ENCODE data around the gene SAYSD1.

SAYSD1 gene

DNA sequence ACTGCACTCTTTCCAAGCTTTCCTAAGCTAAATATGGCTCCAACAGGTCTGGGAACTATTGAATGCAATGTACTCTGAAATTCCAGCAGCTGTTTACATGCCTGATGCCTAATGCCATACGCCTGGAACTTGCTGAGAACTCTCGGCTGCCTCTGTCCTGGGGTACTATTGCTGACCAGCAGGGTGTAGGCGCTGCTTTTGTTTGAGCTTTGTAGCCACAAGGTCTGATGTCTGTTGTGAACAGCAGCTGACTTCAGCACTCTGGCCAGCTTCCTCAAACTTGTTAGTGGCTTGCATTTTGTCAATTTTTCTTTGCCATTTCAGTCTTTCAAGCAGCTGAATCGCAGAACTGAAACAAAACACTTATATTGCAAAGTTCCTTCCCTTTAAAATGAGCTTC is 26.7 kb downstream of the SAYSD1 start:
- Histone ChIP-seq H3K27ac (no peak overlapping the region), H3K36me3 (no peaks in the 10 kb centered on the region), H3K4me3 (ENCODE audit: low read depth in 1 of 2, low read length in 1 of 2) (no peak overlapping the region), H3K27me3 (peaks cover 90% of the 10 kb centered on the region), H3K9me3 (no peaks in the 10 kb centered on the region), H3K4me1 (ENCODE audit: control insufficient read depth in 1 of 2, insufficient read depth in 1 of 2, low read depth in 1 of 2, low read length in 1 of 2) (no peaks in the 10 kb centered on the region)
- TF ChIP-seq, protein P1, sequence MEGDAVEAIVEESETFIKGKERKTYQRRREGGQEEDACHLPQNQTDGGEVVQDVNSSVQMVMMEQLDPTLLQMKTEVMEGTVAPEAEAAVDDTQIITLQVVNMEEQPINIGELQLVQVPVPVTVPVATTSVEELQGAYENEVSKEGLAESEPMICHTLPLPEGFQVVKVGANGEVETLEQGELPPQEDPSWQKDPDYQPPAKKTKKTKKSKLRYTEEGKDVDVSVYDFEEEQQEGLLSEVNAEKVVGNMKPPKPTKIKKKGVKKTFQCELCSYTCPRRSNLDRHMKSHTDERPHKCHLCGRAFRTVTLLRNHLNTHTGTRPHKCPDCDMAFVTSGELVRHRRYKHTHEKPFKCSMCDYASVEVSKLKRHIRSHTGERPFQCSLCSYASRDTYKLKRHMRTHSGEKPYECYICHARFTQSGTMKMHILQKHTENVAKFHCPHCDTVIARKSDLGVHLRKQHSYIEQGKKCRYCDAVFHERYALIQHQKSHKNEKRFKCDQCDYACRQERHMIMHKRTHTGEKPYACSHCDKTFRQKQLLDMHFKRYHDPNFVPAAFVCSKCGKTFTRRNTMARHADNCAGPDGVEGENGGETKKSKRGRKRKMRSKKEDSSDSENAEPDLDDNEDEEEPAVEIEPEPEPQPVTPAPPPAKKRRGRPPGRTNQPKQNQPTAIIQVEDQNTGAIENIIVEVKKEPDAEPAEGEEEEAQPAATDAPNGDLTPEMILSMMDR (IDR thresholded peaks at IDR 0.05), result no peak

DNA sequence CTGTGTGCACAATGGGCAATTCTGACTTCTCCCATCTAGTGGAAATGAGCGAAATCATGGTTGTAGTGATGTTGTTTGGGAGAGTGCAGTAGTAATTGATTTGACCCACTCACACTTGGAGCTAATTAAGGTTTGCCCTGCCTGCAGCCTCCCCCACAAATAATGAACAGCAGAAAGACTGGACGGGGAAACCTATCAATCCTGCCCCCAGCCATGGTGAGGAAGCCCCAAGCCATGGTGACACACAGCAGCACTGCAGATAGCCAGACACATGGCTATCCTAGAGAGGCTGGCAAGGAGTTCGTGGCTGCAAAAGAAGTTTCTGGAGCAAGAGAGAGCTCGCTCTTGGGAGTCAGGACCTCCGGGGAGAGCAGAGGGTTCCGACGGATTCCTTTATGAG is 27.8 kb downstream of the SAYSD1 start:
- TF ChIP-seq, protein P1 (IDR thresholded peaks at IDR 0.05), result no peak
- H3K9me3 ChIP-seq, result no peaks in the 10 kb centered on the region
- no peaks in the 10 kb centered on the region for H3K36me3 ChIP-seq
- H3K4me1 ChIP-seq (ENCODE audit: control insufficient read depth in 1 of 2, insufficient read depth in 1 of 2, low read depth in 1 of 2, low read length in 1 of 2), result no peaks in the 10 kb centered on the region
- H3K4me3 ChIP-seq (ENCODE audit: low read depth in 1 of 2, low read length in 1 of 2), result no peak overlapping the region
- peaks cover 88% of the 10 kb centered on the region for H3K27me3 ChIP-seq
- H3K27ac ChIP-seq, result no peak overlapping the region

DNA sequence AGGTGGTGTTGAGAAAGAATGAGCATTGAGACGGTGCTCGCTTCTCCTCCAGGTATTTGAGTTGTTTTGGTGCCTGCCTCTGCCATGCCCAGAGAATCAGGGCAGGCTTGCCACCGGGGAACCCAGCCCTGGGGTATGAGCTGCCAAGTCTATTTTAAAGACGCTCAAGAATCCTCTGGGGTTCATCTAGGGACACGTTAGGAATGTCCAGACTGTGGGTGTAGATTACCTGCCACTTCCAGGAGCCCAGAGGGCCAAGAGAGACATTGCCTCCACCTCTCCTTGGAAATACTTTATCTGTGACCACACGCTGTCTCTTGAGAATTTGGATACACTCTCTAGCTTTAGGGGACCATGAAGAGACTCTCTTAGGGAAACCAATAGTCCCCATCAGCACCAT is 28.3 kb downstream of the SAYSD1 start:
- H3K4me3 ChIP-seq (ENCODE audit: low read depth in 1 of 2, low read length in 1 of 2), result no peak overlapping the region
- peaks cover 85% of the 10 kb centered on the region for H3K27me3 ChIP-seq
- no peak overlapping the region for H3K27ac ChIP-seq
- no peaks in the 10 kb centered on the region for H3K4me1 ChIP-seq (ENCODE audit: control insufficient read depth in 1 of 2, insufficient read depth in 1 of 2, low read depth in 1 of 2, low read length in 1 of 2)
- no peaks in the 10 kb centered on the region for H3K36me3 ChIP-seq
- no peaks in the 10 kb centered on the region for H3K9me3 ChIP-seq
- TF ChIP-seq, protein P1 (IDR thresholded peaks at IDR 0.05), result no peak

DNA sequence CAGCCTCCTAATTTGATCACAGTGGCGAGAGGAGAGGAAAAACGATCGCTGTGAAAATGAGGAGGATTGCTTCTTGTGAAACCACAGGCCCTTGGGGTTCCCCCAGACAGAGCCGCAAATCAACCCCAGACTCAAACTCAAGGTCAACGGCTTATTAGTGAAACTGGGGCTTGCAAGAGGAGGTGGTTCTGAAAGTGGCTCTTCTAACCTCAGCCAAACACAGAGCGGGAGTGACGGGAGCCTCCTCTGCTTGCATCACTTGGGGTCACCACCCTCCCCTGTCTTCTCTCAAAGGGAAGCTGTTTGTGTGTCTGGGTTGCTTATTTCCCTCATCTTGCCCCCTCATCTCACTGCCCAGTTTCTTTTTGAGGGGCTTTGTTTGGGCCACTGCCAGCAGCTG is 28.7 kb downstream of the SAYSD1 start:
- no peaks in the 10 kb centered on the region for H3K4me1 ChIP-seq (ENCODE audit: control insufficient read depth in 1 of 2, insufficient read depth in 1 of 2, low read depth in 1 of 2, low read length in 1 of 2)
- H3K27me3 ChIP-seq, result peaks cover 81% of the 10 kb centered on the region
- H3K36me3 ChIP-seq, result no peaks in the 10 kb centered on the region
- no peaks in the 10 kb centered on the region for H3K9me3 ChIP-seq
- TF ChIP-seq, protein P1 (IDR thresholded peaks at IDR 0.05), result no peak
- no peak overlapping the region for H3K4me3 ChIP-seq (ENCODE audit: low read depth in 1 of 2, low read length in 1 of 2)
- H3K27ac ChIP-seq, result no peak overlapping the region

DNA sequence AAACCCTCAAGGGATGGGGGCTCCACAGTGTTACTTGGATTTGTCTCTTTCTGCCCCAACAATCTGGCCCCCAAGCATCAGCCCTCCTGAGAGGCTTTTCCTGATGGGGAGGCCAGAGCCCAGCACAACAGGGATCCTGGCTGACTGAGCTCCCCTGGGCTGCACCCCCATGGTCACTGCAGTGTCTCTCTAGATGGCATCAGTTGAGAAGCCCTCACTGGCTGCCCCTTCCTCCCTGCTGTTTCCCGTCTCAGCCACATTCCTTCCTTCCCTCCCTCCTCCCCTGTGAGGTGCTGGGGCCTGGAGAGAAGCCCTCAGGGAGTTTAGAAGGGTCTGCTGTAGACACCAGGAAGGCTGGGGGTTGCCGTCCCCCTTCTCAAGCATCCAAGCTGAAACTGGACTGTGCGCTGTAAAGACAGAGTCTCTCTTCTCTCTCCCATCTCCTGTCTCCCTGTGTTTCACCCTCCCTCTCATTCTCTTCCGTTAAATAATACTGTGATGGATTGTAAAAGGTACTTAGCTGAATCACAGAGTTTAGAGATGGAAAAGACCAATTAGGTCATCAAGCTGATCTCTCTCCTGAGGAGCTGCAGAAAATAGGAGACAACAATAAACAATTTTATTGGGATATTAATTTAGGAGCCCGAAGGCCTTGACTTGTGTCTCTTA is 29.7 kb downstream of the SAYSD1 start:
- TF ChIP-seq, protein P1 (IDR thresholded peaks at IDR 0.05), result no peak
- Histone ChIP-seq H3K36me3 (no peaks in the 10 kb centered on the region), H3K27ac (no peak overlapping the region), H3K4me1 (ENCODE audit: control insufficient read depth in 1 of 2, insufficient read depth in 1 of 2, low read depth in 1 of 2, low read length in 1 of 2) (no peaks in the 10 kb centered on the region), H3K9me3 (no peaks in the 10 kb centered on the region), H3K27me3 (peaks cover 70% of the 10 kb centered on the region), H3K4me3 (ENCODE audit: low read depth in 1 of 2, low read length in 1 of 2) (no peak overlapping the region)

Measured in neutrophil (primary cell).